Lower lobe of right lung (tissue), 2 donors: ENCODE results near the gene EMID1. TPM values are rescaled to one million over a fixed set of nuclear protein-coding genes. Genes with fewer than 3 reads are reported as not detected.

Experiments used
- ATAC-seq, 2 donors: fragments of 200-7000 bp; cut with Tn5 transposase; one replicate each; pipeline ENCODE4 v1.9.1; 2020 to 2022; ENCODE audit warnings: mild to moderate bottlenecking in 2 of 2, moderate library complexity in 2 of 2
- DNase-seq: peaks from one replicate; pipeline ENCODE4 v3.0.0-alpha.2; 2020
- H3K27ac ChIP-seq: fragments of 200-600 bp; one replicate; pipeline ENCODE4 v1.8.0; 2022
- H3K27me3 ChIP-seq: fragments of 200-600 bp; one replicate; pipeline ENCODE4 v1.8.0; 2022; ENCODE audit warnings: low read depth
- H3K36me3 ChIP-seq: fragments of 200-600 bp; one replicate; pipeline ENCODE4 v1.8.0; 2022; ENCODE audit warnings: mild to moderate bottlenecking
- H3K4me1 ChIP-seq: fragments of 200-600 bp; one replicate; pipeline ENCODE4 v1.8.0; 2022
- H3K4me3 ChIP-seq: fragments of 200-600 bp; one replicate; pipeline ENCODE4 v1.8.0; 2022; ENCODE audit warnings: mild to moderate bottlenecking
- H3K9me3 ChIP-seq: fragments of 200-600 bp; one replicate; pipeline ENCODE4 v1.8.0; 2022
- CTCF ChIP-seq: fragments of 200-600 bp; IDR thresholded peaks from one replicate; pipeline ENCODE4 v1.8.0; 2022; ENCODE audit warnings: antibody characterized with exemption, mild to moderate bottlenecking
- intact Hi-C: fragments of 100-400 bp; cut with DNase I; formaldehyde crosslinking; loops from one replicate; pipeline ENCODE4 v1.11.0; 2022
- total RNA-seq: library from RNA; stranded (reverse); fragmentation: NEBNext Ultra II Directional; extraction: Animal tissue kit (Norgen Biotek cat#: 25700); gene quantifications from one replicate; pipeline ENCODE4 v1.2.1, GENCODE V29; 2021
- donor health status: DM: no; HTN: yes; CAD: no; lungs with severe emphysema.

EMID1 gene
- total RNA-seq, 1 donor from 2014 or later, result 8.2 TPM

- TF ChIP-seq CTCF, result no peak
- DNase-seq (no peak), ATAC-seq (no peak)
- intact Hi-C loops, result no loop called here
- Histone ChIP-seq H3K4me1 (peaks cover 9% of the 10 kb centered on the region), H3K27ac (no peak overlapping the region), H3K9me3 (no peaks in the 10 kb centered on the region), H3K36me3 (peaks cover 69% of the 10 kb centered on the region), H3K27me3 (no peaks in the 10 kb centered on the region), H3K4me3 (no peak overlapping the region)
Measured at GRCh38 chr22:29299136-29299900, 93.6 kb downstream of the EMID1 start.

GRCh38 chr22:29300467-29300806, 94.7 kb downstream of the EMID1 start:
- H3K27ac ChIP-seq, result no peak overlapping the region
- peaks cover 9% of the 10 kb centered on the region for H3K4me1 ChIP-seq

GRCh38 chr22:29300807-29301601, 95.3 kb downstream of the EMID1 start:
- Histone ChIP-seq H3K27me3 (no peaks in the 10 kb centered on the region), H3K9me3 (no peaks in the 10 kb centered on the region), H3K4me3 (no peak overlapping the region), H3K4me1 (peaks cover 13% of the 10 kb centered on the region), H3K36me3 (peaks cover 52% of the 10 kb centered on the region), H3K27ac (no peak overlapping the region)
- TF ChIP-seq CTCF, result no peak
- no peak for ATAC-seq
- intact Hi-C loops, result no loop called here
- DNase-seq, result no peak

More at GRCh38 chr22:29300467-29300806, 94.7 kb downstream of the EMID1 start:
- no peaks in the 10 kb centered on the region for H3K27me3 ChIP-seq
- DNase-seq (no peak), ATAC-seq (no peak)
- H3K9me3 ChIP-seq, result no peaks in the 10 kb centered on the region
- no peak overlapping the region for H3K4me3 ChIP-seq
- H3K36me3 ChIP-seq, result peaks cover 58% of the 10 kb centered on the region
- intact Hi-C loops, result no loop called here
- no peak for TF ChIP-seq CTCF

GRCh38 chr22:29301716-29302401, 96.2 kb downstream of the EMID1 start:
- DNase-seq (no peak), ATAC-seq (no peak)
- Histone ChIP-seq H3K36me3 (peaks cover 44% of the 10 kb centered on the region), H3K4me3 (no peak overlapping the region), H3K4me1 (peaks cover 16% of the 10 kb centered on the region), H3K27me3 (no peaks in the 10 kb centered on the region), H3K27ac (no peak overlapping the region), H3K9me3 (no peaks in the 10 kb centered on the region)
- TF ChIP-seq CTCF, result no peak
- intact Hi-C loops, result no loop called here

GRCh38 chr22:29302402-29302680, 96.6 kb downstream of the EMID1 start:
- ATAC-seq, result no peak
- no peak overlapping the region for H3K4me3 ChIP-seq
- no peaks in the 10 kb centered on the region for H3K9me3 ChIP-seq
- TF ChIP-seq CTCF, result no peak
- peaks cover 39% of the 10 kb centered on the region for H3K36me3 ChIP-seq
- no peak overlapping the region for H3K27ac ChIP-seq
- H3K27me3 ChIP-seq, result no peaks in the 10 kb centered on the region
- H3K4me1 ChIP-seq, result peaks cover 17% of the 10 kb centered on the region
- no peak for DNase-seq
- intact Hi-C loops, result no loop called here
